ENCODE results near the gene FHIT.

- TF ChIP-seq POLR2A (IDR thresholded peaks at IDR 0.05): no peak
- TF ChIP-seq, protein P1, sequence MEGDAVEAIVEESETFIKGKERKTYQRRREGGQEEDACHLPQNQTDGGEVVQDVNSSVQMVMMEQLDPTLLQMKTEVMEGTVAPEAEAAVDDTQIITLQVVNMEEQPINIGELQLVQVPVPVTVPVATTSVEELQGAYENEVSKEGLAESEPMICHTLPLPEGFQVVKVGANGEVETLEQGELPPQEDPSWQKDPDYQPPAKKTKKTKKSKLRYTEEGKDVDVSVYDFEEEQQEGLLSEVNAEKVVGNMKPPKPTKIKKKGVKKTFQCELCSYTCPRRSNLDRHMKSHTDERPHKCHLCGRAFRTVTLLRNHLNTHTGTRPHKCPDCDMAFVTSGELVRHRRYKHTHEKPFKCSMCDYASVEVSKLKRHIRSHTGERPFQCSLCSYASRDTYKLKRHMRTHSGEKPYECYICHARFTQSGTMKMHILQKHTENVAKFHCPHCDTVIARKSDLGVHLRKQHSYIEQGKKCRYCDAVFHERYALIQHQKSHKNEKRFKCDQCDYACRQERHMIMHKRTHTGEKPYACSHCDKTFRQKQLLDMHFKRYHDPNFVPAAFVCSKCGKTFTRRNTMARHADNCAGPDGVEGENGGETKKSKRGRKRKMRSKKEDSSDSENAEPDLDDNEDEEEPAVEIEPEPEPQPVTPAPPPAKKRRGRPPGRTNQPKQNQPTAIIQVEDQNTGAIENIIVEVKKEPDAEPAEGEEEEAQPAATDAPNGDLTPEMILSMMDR (IDR thresholded peaks at IDR 0.05): no peak
These were observed 990.7 kb downstream of the FHIT start for GRCh38 chr3:60260546-60260945.
